ENCODE results near the gene NTMT1. TPM values are rescaled to one million over a fixed set of nuclear protein-coding genes. Genes with fewer than 3 reads are reported as not detected.

NTMT1 gene
- total and polyA plus RNA-seq, 2 experiments from 2014 or later: 20.8 to 81.4 TPM

DNA sequence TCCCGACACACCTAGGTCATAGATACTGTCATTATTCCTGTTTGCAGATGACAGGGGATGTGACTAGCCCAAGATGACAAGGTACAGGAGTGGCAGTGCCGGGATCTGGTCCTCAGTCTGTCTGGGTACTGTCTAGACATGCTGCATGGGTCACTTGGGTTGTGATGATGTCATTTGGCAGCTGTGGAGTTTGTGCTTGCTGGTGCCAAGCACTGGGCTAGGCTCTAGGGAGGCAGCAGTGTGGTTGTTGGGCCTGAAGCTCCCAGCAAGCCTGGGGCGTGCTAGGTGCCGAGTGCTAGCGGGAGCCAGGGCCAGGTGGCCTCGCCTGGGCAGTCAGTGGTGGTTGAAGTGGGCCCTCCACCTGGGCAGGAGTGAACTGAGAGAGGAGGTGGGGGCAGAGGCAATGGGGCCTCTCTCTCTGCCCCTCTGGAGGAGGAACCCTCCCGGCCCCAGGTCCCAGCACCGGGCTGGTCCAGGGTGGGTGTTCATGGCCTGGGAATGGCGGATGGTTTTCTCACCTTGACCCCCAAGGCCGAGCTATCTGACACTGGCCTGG lies 24.8 kb downstream of the NTMT1 start:
- WGBS (ENCODE audit: low lambda C conversion rate, missing lambda C conversion rate): 90% methylated on average over 10 of the region's 10 CpGs
- no peak for DNase-seq (ENCODE audit: low spot score)
- Histone ChIP-seq H2AFZ (no peak overlapping the region), H3K27ac (peak overlapping the region; percentile 92), H4K20me1 (ENCODE audit: insufficient read depth, poor library complexity, severe bottlenecking) (no peaks in the 10 kb centered on the region), H3K4me2 (no peak overlapping the region), H3K4me1 (ENCODE audit: insufficient read depth) (peaks cover 16% of the 10 kb centered on the region), H3K27me3 (no peaks in the 10 kb centered on the region), H3K4me3 (no peak overlapping the region), H3K9me3 (ENCODE audit: low read depth) (no peaks in the 10 kb centered on the region), H3K79me2 (no peaks in the 10 kb centered on the region), H3K9me2 (replicated peaks; ENCODE audit: insufficient read depth) (no peaks in the 10 kb centered on the region), H3K36me3 (replicated peaks; ENCODE audit: insufficient read depth, low read depth) (no peaks in the 10 kb centered on the region)
- TF ChIP-seq EZH2 (IDR thresholded peaks at IDR 0.05; ENCODE audit: borderline replicate concordance) (no peak), EZH2phosphoT487 (IDR thresholded peaks at IDR 0.05; ENCODE audit: low read depth, severe bottlenecking, unreplicated experiment) (no peak)
- TF ChIP-seq, protein P1, sequence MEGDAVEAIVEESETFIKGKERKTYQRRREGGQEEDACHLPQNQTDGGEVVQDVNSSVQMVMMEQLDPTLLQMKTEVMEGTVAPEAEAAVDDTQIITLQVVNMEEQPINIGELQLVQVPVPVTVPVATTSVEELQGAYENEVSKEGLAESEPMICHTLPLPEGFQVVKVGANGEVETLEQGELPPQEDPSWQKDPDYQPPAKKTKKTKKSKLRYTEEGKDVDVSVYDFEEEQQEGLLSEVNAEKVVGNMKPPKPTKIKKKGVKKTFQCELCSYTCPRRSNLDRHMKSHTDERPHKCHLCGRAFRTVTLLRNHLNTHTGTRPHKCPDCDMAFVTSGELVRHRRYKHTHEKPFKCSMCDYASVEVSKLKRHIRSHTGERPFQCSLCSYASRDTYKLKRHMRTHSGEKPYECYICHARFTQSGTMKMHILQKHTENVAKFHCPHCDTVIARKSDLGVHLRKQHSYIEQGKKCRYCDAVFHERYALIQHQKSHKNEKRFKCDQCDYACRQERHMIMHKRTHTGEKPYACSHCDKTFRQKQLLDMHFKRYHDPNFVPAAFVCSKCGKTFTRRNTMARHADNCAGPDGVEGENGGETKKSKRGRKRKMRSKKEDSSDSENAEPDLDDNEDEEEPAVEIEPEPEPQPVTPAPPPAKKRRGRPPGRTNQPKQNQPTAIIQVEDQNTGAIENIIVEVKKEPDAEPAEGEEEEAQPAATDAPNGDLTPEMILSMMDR (IDR thresholded peaks at IDR 0.05; ENCODE audit: poor library complexity): no peak

DNA sequence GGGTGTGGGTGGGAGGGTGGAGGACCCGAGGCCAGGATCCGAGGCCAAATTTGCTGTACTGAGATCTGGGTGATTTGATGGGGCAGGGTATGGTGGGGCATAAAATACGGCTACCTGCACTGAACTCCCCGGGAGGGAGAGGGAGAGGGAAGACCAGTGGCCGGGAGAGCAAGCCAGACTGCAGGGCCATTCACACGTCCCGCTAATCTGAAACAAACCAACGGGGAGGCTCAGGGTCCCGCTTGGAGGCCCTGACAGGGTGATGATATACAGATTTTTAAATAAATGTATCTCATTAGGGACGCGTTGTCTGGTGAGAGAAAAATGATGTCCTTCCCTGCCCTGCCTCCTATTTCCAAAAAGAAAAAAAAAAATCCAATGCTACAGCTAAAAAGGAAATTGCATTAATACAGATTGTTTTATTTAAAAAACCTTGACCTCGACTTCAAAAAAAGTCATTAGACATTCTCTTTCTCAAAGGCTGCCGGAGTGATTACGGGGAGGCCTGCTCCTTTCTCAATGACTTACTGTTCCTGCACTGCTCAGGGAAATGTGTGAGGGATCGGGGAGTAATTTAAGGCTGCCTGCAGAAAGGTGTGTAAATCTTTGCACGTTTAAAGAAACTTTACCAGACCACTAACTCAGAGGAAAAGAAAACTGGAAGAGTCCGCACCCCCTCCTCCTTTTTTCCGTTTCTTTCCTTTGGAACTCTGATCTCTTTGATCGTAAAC lies 28.0 kb downstream of the NTMT1 start:
- Histone ChIP-seq H3K27ac (peak overlapping the region; percentile 35), H3K79me2 (no peaks in the 10 kb centered on the region), H3K9me2 (replicated peaks; ENCODE audit: insufficient read depth) (no peaks in the 10 kb centered on the region), H3K4me3 (no peak overlapping the region), H3K36me3 (replicated peaks; ENCODE audit: insufficient read depth, low read depth) (no peaks in the 10 kb centered on the region), H3K9me3 (ENCODE audit: low read depth) (no peaks in the 10 kb centered on the region), H3K4me2 (peak overlapping the region; percentile 2), H3K27me3 (no peaks in the 10 kb centered on the region), H3K4me1 (ENCODE audit: insufficient read depth) (peaks cover 16% of the 10 kb centered on the region), H2AFZ (no peak overlapping the region), H4K20me1 (ENCODE audit: insufficient read depth, poor library complexity, severe bottlenecking) (no peaks in the 10 kb centered on the region)
- DNase-seq (ENCODE audit: low spot score): no peak
- no peak for TF ChIP-seq EZH2phosphoT487 (IDR thresholded peaks at IDR 0.05; ENCODE audit: low read depth, severe bottlenecking, unreplicated experiment)
- 41% methylated on average over 16 of the region's 19 CpGs for WGBS (ENCODE audit: low lambda C conversion rate, missing lambda C conversion rate)

DNA sequence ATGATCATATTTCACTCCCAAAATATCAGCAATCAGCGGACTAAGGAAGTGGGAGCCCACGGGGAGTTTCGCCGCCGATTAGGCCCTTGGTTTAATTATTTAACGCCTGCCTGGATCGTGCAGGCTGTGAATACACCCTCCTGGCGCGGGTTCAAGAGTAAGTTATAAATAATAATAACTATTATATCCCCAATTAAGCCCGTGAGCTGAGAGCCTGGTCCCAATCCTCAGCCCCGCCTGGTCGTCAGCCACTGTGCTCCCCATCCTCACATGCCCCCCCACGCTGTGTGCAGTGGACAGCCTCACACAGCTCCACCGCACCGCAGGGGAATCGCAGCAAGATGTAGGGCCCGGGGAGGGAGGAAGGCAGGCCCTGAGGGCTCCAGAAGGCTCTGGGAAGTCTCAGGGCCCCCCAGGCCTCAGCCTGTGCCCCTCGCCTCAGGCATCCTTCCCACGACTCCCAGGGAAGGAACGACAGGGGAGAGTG lies 28.6 kb downstream of the NTMT1 start:
- Histone ChIP-seq H3K9me3 (ENCODE audit: low read depth) (no peaks in the 10 kb centered on the region), H3K9me2 (replicated peaks; ENCODE audit: insufficient read depth) (no peaks in the 10 kb centered on the region), H3K4me1 (ENCODE audit: insufficient read depth) (peaks cover 15% of the 10 kb centered on the region), H3K27me3 (no peaks in the 10 kb centered on the region), H3K4me3 (no peak overlapping the region), H3K27ac (peak overlapping the region; percentile 35), H2AFZ (no peak overlapping the region), H3K4me2 (peak overlapping the region; percentile 2), H4K20me1 (ENCODE audit: insufficient read depth, poor library complexity, severe bottlenecking) (no peaks in the 10 kb centered on the region), H3K36me3 (replicated peaks; ENCODE audit: insufficient read depth, low read depth) (no peaks in the 10 kb centered on the region), H3K79me2 (no peaks in the 10 kb centered on the region)
- no peak for DNase-seq (ENCODE audit: low spot score)
- TF ChIP-seq EZH2phosphoT487 (IDR thresholded peaks at IDR 0.05; ENCODE audit: low read depth, severe bottlenecking, unreplicated experiment): no peak
- TF ChIP-seq, protein P1 (IDR thresholded peaks at IDR 0.05; ENCODE audit: poor library complexity): no peak
- no peak for TF ChIP-seq EZH2 (IDR thresholded peaks at IDR 0.05; ENCODE audit: borderline replicate concordance)
- 59% methylated on average over 20 of the region's 20 CpGs for WGBS (ENCODE audit: low lambda C conversion rate, missing lambda C conversion rate)

DNA sequence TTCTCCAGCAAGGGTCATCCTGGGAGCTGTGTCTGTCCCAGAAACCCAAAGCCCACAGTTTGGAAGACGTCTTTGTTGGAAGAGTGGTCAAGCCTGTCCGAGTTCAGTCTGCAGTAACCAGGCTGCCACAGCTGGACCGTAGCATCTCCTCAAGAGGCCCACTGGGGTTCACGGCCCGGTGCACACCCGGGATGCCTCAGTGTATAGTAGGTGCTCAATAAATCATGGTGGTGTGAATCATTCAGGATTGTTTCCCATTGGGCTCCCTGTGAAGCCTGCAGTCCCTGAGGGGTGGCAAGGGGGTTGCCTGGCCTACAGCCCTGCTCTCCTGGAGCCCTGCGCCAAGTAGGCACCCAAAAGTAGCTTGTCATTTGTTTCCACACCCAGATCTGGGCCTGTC lies 29.2 kb downstream of the NTMT1 start:
- TF ChIP-seq, protein P1 (IDR thresholded peaks at IDR 0.05; ENCODE audit: poor library complexity): no peak
- no peak for TF ChIP-seq EZH2phosphoT487 (IDR thresholded peaks at IDR 0.05; ENCODE audit: low read depth, severe bottlenecking, unreplicated experiment)
- no peak for TF ChIP-seq EZH2 (IDR thresholded peaks at IDR 0.05; ENCODE audit: borderline replicate concordance)
- no peak overlapping the region for H2AFZ ChIP-seq
- WGBS (ENCODE audit: low lambda C conversion rate, missing lambda C conversion rate): 93% methylated on average over 7 of the region's 7 CpGs

More for the DNA sequence above, 29.2 kb downstream of the NTMT1 start:
- Histone ChIP-seq H3K9me2 (replicated peaks; ENCODE audit: insufficient read depth) (no peaks in the 10 kb centered on the region), H3K9me3 (ENCODE audit: low read depth) (no peaks in the 10 kb centered on the region), H3K36me3 (replicated peaks; ENCODE audit: insufficient read depth, low read depth) (no peaks in the 10 kb centered on the region), H3K27me3 (no peaks in the 10 kb centered on the region), H3K4me2 (no peak overlapping the region), H3K4me3 (no peak overlapping the region), H3K4me1 (ENCODE audit: insufficient read depth) (peaks cover 12% of the 10 kb centered on the region), H3K79me2 (no peaks in the 10 kb centered on the region), H4K20me1 (ENCODE audit: insufficient read depth, poor library complexity, severe bottlenecking) (no peaks in the 10 kb centered on the region), H3K27ac (no peak overlapping the region)
- no peak for DNase-seq (ENCODE audit: low spot score)

Data from hepatocyte (in vitro differentiated cells).